Astrocyte (in vitro differentiated cells and primary cell): Measurements from ENCODE around the gene PSENEN. TPM values are rescaled to one million over a fixed set of nuclear protein-coding genes. Genes with fewer than 3 reads are reported as not detected.
A peak's percentile ranks its signal among the peaks of the same experiment; 100 is the strongest.

Source experiments
- DNase-seq: peaks from one replicate; pipeline ENCODE4 v3.0.0-alpha.2; 2010; ENCODE audit warnings: low read depth
- FAIRE-seq: peaks from 2 replicates; lab custom pipeline; 2011; peaks lifted over from hg19 to GRCh38; lab: Jason Lieb, UNC
- H2AFZ ChIP-seq: 2 replicates; pipeline ENCODE4 v1.6.0; 2012; ENCODE audit warnings: low read depth, low read length, inconsistent platforms
- H3K27ac ChIP-seq: 2 replicates; pipeline ENCODE4 v1.5.1; 2011; ENCODE audit warnings: low read depth, low read length, inconsistent platforms
- H3K27me3 ChIP-seq: 2 replicates; pipeline ENCODE4 v1.6.0; 2011; ENCODE audit warnings: low read length, inconsistent platforms; ENCODE audit not compliant: insufficient read depth
- H3K36me3 ChIP-seq: 2 replicates; pipeline ENCODE4 v1.5.1; 2011; ENCODE audit warnings: low read length, inconsistent platforms; ENCODE audit not compliant: insufficient read depth
- H3K4me1 ChIP-seq: 2 replicates; pipeline ENCODE4 v1.5.1; 2011; ENCODE audit warnings: low read length, inconsistent platforms; ENCODE audit not compliant: insufficient read depth
- H3K4me2 ChIP-seq: 2 replicates; pipeline ENCODE4 v1.6.0; 2012; ENCODE audit warnings: low read length, inconsistent platforms
- H3K4me3 ChIP-seq: 2 replicates; pipeline ENCODE4 v1.5.1; 2011; ENCODE audit warnings: low read depth, mild to moderate bottlenecking, low read length, inconsistent platforms; ENCODE audit not compliant: insufficient read depth
- H3K79me2 ChIP-seq: 2 replicates; pipeline ENCODE4 v1.6.0; 2012; ENCODE audit warnings: mild to moderate bottlenecking, low read length, inconsistent platforms; ENCODE audit not compliant: insufficient read depth
- H3K9ac ChIP-seq: 2 replicates; pipeline ENCODE4 v1.6.0; 2012; ENCODE audit warnings: mild to moderate bottlenecking, low read length, inconsistent platforms
- H3K9me3 ChIP-seq: 2 replicates; pipeline ENCODE4 v1.5.1; 2012; ENCODE audit warnings: low read depth, mild to moderate bottlenecking, low read length, inconsistent platforms; ENCODE audit not compliant: insufficient read depth
- H4K20me1 ChIP-seq: 2 replicates; pipeline ENCODE4 v1.6.0; 2012; ENCODE audit warnings: low read length, inconsistent platforms; ENCODE audit not compliant: insufficient read depth
- H3K27ac Mint-ChIP-seq: one replicate; pipeline ENCODE4 v1.8.0; 2021; ENCODE audit warnings: mild to moderate bottlenecking, mixed read lengths; ENCODE audit not compliant: unreplicated experiment
- H3K27me3 Mint-ChIP-seq: one replicate; pipeline ENCODE4 v1.8.0; 2021; ENCODE audit warnings: low read depth, mixed read lengths; ENCODE audit not compliant: unreplicated experiment
- H3K36me3 Mint-ChIP-seq: one replicate; pipeline ENCODE4 v1.8.0; 2021; ENCODE audit warnings: low read depth, mixed read lengths; ENCODE audit not compliant: unreplicated experiment
- H3K4me1 Mint-ChIP-seq: one replicate; pipeline ENCODE4 v1.8.0; 2021; ENCODE audit warnings: low read depth, mixed read lengths; ENCODE audit not compliant: unreplicated experiment
- H3K4me3 Mint-ChIP-seq: one replicate; pipeline ENCODE4 v1.8.0; 2021; ENCODE audit warnings: mild to moderate bottlenecking, moderate library complexity, mixed read lengths; ENCODE audit not compliant: unreplicated experiment
- H3K9me3 Mint-ChIP-seq: one replicate; pipeline ENCODE4 v1.8.0; 2021; ENCODE audit warnings: mild to moderate bottlenecking, mixed read lengths; ENCODE audit not compliant: unreplicated experiment
- CTCF ChIP-seq: IDR thresholded peaks from 2 replicates; pipeline ENCODE4 v1.5.1; 2011; ENCODE audit warnings: low read depth, mild to moderate bottlenecking, inconsistent platforms, low read length, moderate library complexity; ENCODE audit not compliant: insufficient read depth
- EZH2 ChIP-seq: IDR thresholded peaks from 2 replicates; pipeline ENCODE4 v1.6.1; 2012; ENCODE audit warnings: mild to moderate bottlenecking, low read length, inconsistent platforms; ENCODE audit not compliant: insufficient read depth
- total RNA-seq: library from RNA; stranded (reverse); gene quantifications from 2 replicates; pipeline ENCODE4 v1.2.1, GENCODE V29; 2021

The PSENEN gene
- total RNA-seq, 1 donor from 2014 or later = 100 TPM

GRCh38 chr19:35702223-35703012 lies 43.0 kb upstream of the PSENEN start:
- peak overlapping the region; percentile 59 for H3K9ac ChIP-seq
- no peaks in the 10 kb centered on the region for H3K27me3 ChIP-seq
- Mint-ChIP-seq H3K4me1 (peaks cover 2% of the 10 kb centered on the region), H3K9me3 (peaks cover 2% of the 10 kb centered on the region), H3K27me3 (peaks cover 25% of the 10 kb centered on the region), H3K27ac (peak overlapping the region; percentile 63), H3K36me3 (no peaks in the 10 kb centered on the region), H3K4me3 (peak overlapping the region; percentile 97)
- FAIRE-seq (no peak), DNase-seq (peak; percentile 96)
- H3K4me1 ChIP-seq = peaks cover 6% of the 10 kb centered on the region
- no peaks in the 10 kb centered on the region for H3K79me2 ChIP-seq
- H3K27ac ChIP-seq = no peak overlapping the region
- H3K9me3 ChIP-seq = no peaks in the 10 kb centered on the region
- H3K4me2 ChIP-seq = peak overlapping the region; percentile 91
- H3K4me3 ChIP-seq = peak overlapping the region; percentile 61
- TF ChIP-seq CTCF (no peak), EZH2 (no peak)
- no peaks in the 10 kb centered on the region for H4K20me1 ChIP-seq
- H2AFZ ChIP-seq = peak overlapping the region; percentile 92
- H3K36me3 ChIP-seq = no peaks in the 10 kb centered on the region

- H3K4me1 ChIP-seq = peaks cover 6% of the 10 kb centered on the region
- FAIRE-seq (no peak), DNase-seq (no peak)
- peaks cover 2% of the 10 kb centered on the region for H3K4me1 Mint-ChIP-seq
- H3K79me2 ChIP-seq = no peaks in the 10 kb centered on the region
- no peaks in the 10 kb centered on the region for H3K36me3 Mint-ChIP-seq
- H3K27me3 ChIP-seq = no peaks in the 10 kb centered on the region
- no peaks in the 10 kb centered on the region for H4K20me1 ChIP-seq
- H3K9me3 Mint-ChIP-seq = peaks cover 2% of the 10 kb centered on the region
- H3K27me3 Mint-ChIP-seq = peaks cover 24% of the 10 kb centered on the region
- H3K27ac ChIP-seq = no peak overlapping the region
- H3K4me3 Mint-ChIP-seq = no peak overlapping the region
- no peaks in the 10 kb centered on the region for H3K36me3 ChIP-seq
- no peak overlapping the region for H3K4me3 ChIP-seq
- TF ChIP-seq CTCF (no peak), EZH2 (no peak)
- no peaks in the 10 kb centered on the region for H3K9me3 ChIP-seq
- H3K9ac ChIP-seq = no peak overlapping the region
- H3K4me2 ChIP-seq = no peak overlapping the region
- no peak overlapping the region for H3K27ac Mint-ChIP-seq
- no peak overlapping the region for H2AFZ ChIP-seq
Observed at GRCh38 chr19:35703343-35703742, 42.1 kb upstream of the PSENEN start.

GRCh38 chr19:35704218-35704617 lies 41.2 kb upstream of the PSENEN start, which contains the start of gene ZBTB32:
ZBTB32 (plus strand) TSS chr19:35704558; CDS start chr19:35714627, 10,069 bp downstream.
- Histone ChIP-seq H2AFZ (no peak within 1 kb of the TSS), H3K9ac (no peak within 1 kb of the TSS), H3K36me3 (no peaks in the 10 kb centered on the region), H3K4me3 (no peak within 1 kb of the TSS), H3K9me3 (no peaks in the 10 kb centered on the region), H4K20me1 (no peaks in the 10 kb centered on the region), H3K79me2 (no peaks in the 10 kb centered on the region), H3K27ac (no peak within 1 kb of the TSS), H3K27me3 (no peaks in the 10 kb centered on the region), H3K4me1 (peaks cover 6% of the 10 kb centered on the region), H3K4me2 (no peak within 1 kb of the TSS)
- Mint-ChIP-seq H3K27me3 (peaks cover 18% of the 10 kb centered on the region), H3K27ac (no peak within 1 kb of the TSS), H3K4me1 (peaks cover 2% of the 10 kb centered on the region), H3K9me3 (peaks cover 2% of the 10 kb centered on the region), H3K4me3 (no peak within 1 kb of the TSS), H3K36me3 (no peaks in the 10 kb centered on the region)
- DNase-seq (peak; percentile 46), FAIRE-seq (no peak)
- no peak for TF ChIP-seq EZH2
